ENCODE measurements around the gene RGS6. TPM values are rescaled to one million over a fixed set of nuclear protein-coding genes. Genes with fewer than 3 reads are reported as not detected.
A peak's percentile ranks its signal among the peaks of the same experiment; 100 is the strongest.

RGS6 gene
- total RNA-seq, 4 donors from 2014 or later: 0.46 to 3.7 (median 1.6) TPM

DNA sequence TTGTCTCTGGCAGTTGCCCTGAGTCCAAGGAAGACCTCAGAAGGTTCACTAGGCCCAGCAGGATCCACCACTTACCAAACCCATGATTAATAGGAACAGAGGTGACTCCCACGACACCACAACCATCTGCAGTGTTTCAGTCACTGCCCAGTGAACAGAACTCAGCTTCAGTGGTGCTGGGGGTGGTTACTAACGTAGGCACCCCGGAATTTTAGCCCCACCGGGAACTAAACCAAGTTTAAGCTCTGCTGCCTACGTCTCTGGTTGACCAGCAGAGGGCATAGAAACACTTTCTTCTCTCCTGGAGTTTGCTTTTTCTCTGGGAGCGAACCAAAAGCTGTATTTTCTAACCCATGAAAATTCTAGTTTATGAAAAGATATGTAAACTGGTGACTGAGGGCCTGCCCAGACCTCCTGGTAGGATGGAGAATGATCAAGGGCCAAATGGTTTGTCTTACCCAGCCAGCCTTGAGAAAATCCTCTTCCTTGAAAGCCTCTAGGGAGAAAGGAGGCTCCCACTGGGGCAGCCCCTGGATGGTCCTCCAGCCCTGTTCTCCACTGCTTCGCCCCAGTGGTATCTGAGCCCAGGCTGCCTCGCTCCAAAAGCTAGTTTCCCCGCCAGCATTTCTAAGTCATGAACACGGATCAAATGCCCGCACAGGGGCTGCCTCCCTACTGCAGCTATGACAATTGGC, 581.9 kb downstream of the RGS6 start:
- TF ChIP-seq POLR2A (IDR thresholded peaks at IDR 0.05) (no peak), CTCF (IDR thresholded peaks at IDR 0.05 in 4 of 5, conservative IDR thresholded peaks at IDR 0.05 in 1 of 5) (peak; percentile 13 to 56 (median 44))
- DNase-seq: no peak
- Histone ChIP-seq H3K9me3 (no peaks in the 10 kb centered on the region), H3K27me3 (no peaks in the 10 kb centered on the region), H3K27ac (no peak overlapping the region), H3K4me3 (no peak overlapping the region), H3K4me1 (peaks cover 0 to 3% of the 10 kb centered on the region in 2 donors), H3K36me3 (no peaks in the 10 kb centered on the region)
- intact Hi-C loops (cut with DNase I; ENCODE audit: low total_unique reads) (loop anchor here (10.0 kb wide), 1 partner anchor 201 kb away; no protein-coding TSS in a partner anchor), in situ Hi-C loops (cut with MboI; ENCODE audit: low sequenced_read_pairs in 4 of 4) (loop anchor here (5.0 to 10.0 kb wide), 4 partner anchors 391 to 433 kb away; no protein-coding TSS in a partner anchor)
- no peak for ATAC-seq

DNA sequence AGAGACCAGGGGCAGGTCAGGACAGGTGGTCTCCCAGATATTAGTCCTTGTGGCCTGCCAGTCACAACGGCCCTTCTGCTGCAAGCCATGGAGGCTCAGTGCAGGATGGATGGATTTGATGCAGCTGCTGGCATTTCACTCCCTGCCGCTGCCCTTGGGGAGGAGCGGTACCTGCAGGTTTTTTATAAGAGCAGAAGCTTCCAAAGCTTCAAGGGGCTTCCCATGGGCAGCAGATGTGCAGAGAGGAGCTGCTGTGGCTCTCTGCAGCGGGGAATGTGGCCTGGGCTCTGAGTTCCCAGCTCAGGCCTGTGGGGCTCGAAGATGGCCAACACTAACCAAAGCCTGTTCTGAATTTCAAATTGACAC, 582.4 kb downstream of the RGS6 start:
- intact Hi-C loops (cut with DNase I; ENCODE audit: low total_unique reads): loop anchor here (10.0 kb wide), 1 partner anchor 200 kb away; no protein-coding TSS in a partner anchor
- Histone ChIP-seq H3K27ac (no peak overlapping the region), H3K4me3 (no peak overlapping the region), H3K36me3 (no peaks in the 10 kb centered on the region), H3K27me3 (no peaks in the 10 kb centered on the region), H3K9me3 (no peaks in the 10 kb centered on the region), H3K4me1 (peaks cover 0 to 3% of the 10 kb centered on the region in 2 donors)
- TF ChIP-seq CTCF (IDR thresholded peaks at IDR 0.05 in 4 of 5, conservative IDR thresholded peaks at IDR 0.05 in 1 of 5) (no peak), POLR2A (IDR thresholded peaks at IDR 0.05) (no peak)
- ATAC-seq: no peak
- no peak for DNase-seq
- in situ Hi-C loops (cut with MboI; ENCODE audit: low sequenced_read_pairs in 4 of 4): loop anchor here (5.0 to 10.0 kb wide), 5 partner anchors 383 to 433 kb away; no protein-coding TSS in a partner anchor

GRCh38 chr14:72515779-72516770, 583.8 kb downstream of the RGS6 start:
- Histone ChIP-seq H3K36me3 (no peaks in the 10 kb centered on the region), H3K27ac (no peak overlapping the region), H3K9me3 (no peaks in the 10 kb centered on the region), H3K4me3 (no peak overlapping the region), H3K4me1 (peaks cover 0 to 3% of the 10 kb centered on the region in 2 donors), H3K27me3 (no peaks in the 10 kb centered on the region)
- DNase-seq: no peak
- TF ChIP-seq CTCF (IDR thresholded peaks at IDR 0.05 in 4 of 5, conservative IDR thresholded peaks at IDR 0.05 in 1 of 5): no peak
- ATAC-seq: no peak
- intact Hi-C loops (cut with DNase I; ENCODE audit: low total_unique reads) (loop anchor here (10.0 kb wide), 1 partner anchor 199 kb away; no protein-coding TSS in a partner anchor), in situ Hi-C loops (cut with MboI; ENCODE audit: low sequenced_read_pairs in 4 of 4) (loop anchor here (5.0 to 10.0 kb wide), 5 partner anchors 381 to 431 kb away; no protein-coding TSS in a partner anchor)

DNA sequence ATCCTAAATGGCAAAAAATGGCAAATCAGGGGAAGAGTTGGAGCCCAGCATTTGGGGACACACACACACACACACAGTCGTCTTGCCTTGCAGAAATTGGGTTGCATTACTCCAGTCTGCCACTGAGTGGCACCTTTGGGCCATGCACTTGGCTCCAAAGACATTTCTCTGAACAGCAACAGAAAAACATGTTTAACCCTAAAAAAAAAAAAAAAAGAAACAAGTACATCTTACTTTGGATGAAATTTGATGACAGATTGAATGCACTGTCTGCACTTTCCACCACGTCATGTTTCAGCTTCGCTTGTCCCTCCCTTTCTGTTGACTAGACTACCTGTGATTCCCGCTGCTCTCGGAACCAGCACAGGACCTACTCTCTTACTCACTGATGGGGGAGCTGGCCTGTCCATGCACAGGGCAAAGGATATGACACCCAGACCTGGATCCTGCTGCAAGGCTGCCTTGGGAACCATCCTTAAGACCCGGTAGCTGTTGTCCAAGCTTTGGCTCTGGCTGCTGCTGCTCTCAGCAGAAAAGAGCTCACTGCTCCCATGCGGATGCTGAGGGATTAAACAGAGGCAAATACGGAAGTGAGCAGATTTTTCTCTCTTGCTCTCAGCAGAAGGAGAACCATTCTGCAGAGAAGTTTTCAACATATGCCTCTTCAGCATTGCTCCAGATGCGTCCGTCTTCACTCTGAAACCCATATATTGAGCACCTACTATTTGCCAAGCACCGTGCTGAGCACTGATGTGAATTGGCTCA, 584.9 kb downstream of the RGS6 start:
- in situ Hi-C loops (cut with MboI; ENCODE audit: low sequenced_read_pairs in 4 of 4) (loop anchor here (5.0 to 10.0 kb wide), 5 partner anchors 380 to 430 kb away; no protein-coding TSS in a partner anchor), intact Hi-C loops (cut with DNase I; ENCODE audit: low total_unique reads) (loop anchor here (1.0 to 10.0 kb wide), 2 partner anchors 198 to 388 kb away; no protein-coding TSS in a partner anchor)
- TF ChIP-seq POLR2A (IDR thresholded peaks at IDR 0.05) (no peak), CTCF (IDR thresholded peaks at IDR 0.05 in 4 of 5, conservative IDR thresholded peaks at IDR 0.05 in 1 of 5) (peak; percentile 75 to 91 (median 83))
- Histone ChIP-seq H3K4me1 (peaks cover 0 to 3% of the 10 kb centered on the region in 2 donors), H3K36me3 (no peaks in the 10 kb centered on the region), H3K9me3 (no peaks in the 10 kb centered on the region), H3K27ac (no peak overlapping the region), H3K4me3 (no peak overlapping the region), H3K27me3 (no peaks in the 10 kb centered on the region)
- ATAC-seq: peak; percentile 79 to 82
- DNase-seq: peak; percentile 13 to 52

Measured in gastrocnemius medialis (tissue), 4 donors.